Loucy (cell line): ENCODE measurements around the gene CHPF.

Experiments
- CTCF ChIP-seq: fragments of 200-600 bp; sonication (generic); conservative IDR thresholded peaks from 2 replicates; pipeline ENCODE4 v1.5.1; 2014; ENCODE audit warnings: mild to moderate bottlenecking, antibody characterized with exemption, low read length
- EZH2phosphoT487 ChIP-seq: fragments of 200-600 bp; IDR thresholded peaks from 2 replicates; pipeline ENCODE4 v1.6.1; 2018; ENCODE audit warnings: antibody characterized with exemption, mild to moderate bottlenecking, moderate library complexity, borderline replicate concordance

DNA sequence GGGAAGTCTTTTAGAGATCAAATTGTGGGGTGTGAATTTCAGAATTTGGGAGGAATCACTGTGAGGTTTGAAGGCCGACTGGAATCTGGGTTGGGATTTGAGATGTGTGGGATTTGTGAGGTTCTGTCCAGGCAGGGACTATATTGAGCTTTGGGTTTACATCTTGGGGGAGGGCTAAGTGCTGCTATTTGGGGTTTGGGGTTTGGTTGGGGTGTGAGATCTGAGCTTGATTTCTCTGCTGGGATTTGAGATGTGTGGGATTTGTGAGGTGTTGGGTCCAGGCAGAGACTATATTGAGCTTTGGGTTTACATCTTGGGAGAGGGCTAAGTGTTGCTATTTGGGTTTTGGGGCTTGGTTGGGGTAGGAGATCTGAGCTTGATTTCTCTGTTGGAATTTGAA, 44.1 kb downstream of the CHPF start:
- TF ChIP-seq CTCF (no peak), EZH2phosphoT487 (no peak)
